Prostate gland (tissue), 2 donors: Measurements from ENCODE around the gene TAF3. TPM values are rescaled to one million over a fixed set of nuclear protein-coding genes. Genes with fewer than 3 reads are reported as not detected.
A peak's percentile ranks its signal among the peaks of the same experiment; 100 is the strongest.

Experiments used
- DNase-seq: peaks from one replicate; pipeline ENCODE4 v3.0.0-alpha.2; 2019; ENCODE audit warnings: low spot score
- H3K27ac ChIP-seq, 2 donors: fragments of 200-600 bp; sonication (generic); 2 replicates each; pipeline ENCODE4 v1.5.1; 2017 to 2019
- H3K27me3 ChIP-seq: fragments of 200-600 bp; sonication (generic); replicated peaks from 2 replicates; pipeline ENCODE4 v1.5.1; 2019; ENCODE audit not compliant: insufficient read depth
- H3K36me3 ChIP-seq, 2 donors: fragments of 200-600 bp; sonication (generic); 1 replicate in 1 of 2; 2 replicates in 1 of 2; pipeline versions ENCODE4 v1.5.1 to v1.8.1; 2017 to 2019
- H3K4me1 ChIP-seq: fragments of 200-600 bp; sonication (generic); replicated peaks from 2 replicates; pipeline ENCODE4 v1.5.1; 2019
- H3K4me3 ChIP-seq, 2 donors: fragments of 200-600 bp; sonication (generic); 2 replicates each; pipeline ENCODE4 v1.5.1; 2017 to 2019
- H3K9me3 ChIP-seq: fragments of 200-600 bp; sonication (generic); 2 replicates; pipeline ENCODE4 v1.5.1; 2017
- POLR2A ChIP-seq: fragments of 450-650 bp; IDR thresholded peaks from one replicate; pipeline ENCODE4 v1.6.1; 2016; ENCODE audit warnings: antibody characterized with exemption, mild to moderate bottlenecking
- POLR2AphosphoS5 ChIP-seq: sonication (generic); formaldehyde crosslinking; IDR thresholded peaks from one replicate; pipeline ENCODE4 v1.6.1; 2017; ENCODE audit warnings: antibody characterized with exemption
- WGBS: methylation state at CpG from one replicate; pipeline ENCODE4 v1.1.5; 2018; 5-methylcytosine and 5-hydroxymethylcytosine counted together
- intact Hi-C: fragments of 100-400 bp; cut with DNase I; formaldehyde crosslinking; loops from one replicate; pipeline ENCODE4 v1.14.2; 2022
- total RNA-seq, 2 donors: library from RNA; depleted of rRNA; stranded (reverse); fragments of >200 nt; gene quantifications; one replicate each; pipeline ENCODE4 v1.1.0, GENCODE V29; 2016
- TF ChIP-seq, protein P1 (sequence below), 4 experiments: fragments of 200-600 bp in 2 of 4; fragments of 450-650 bp in 2 of 4; sonication (generic) in 2 of 4; IDR thresholded peaks; 1 replicate in 3 of 4; 2 replicates in 1 of 4; pipeline ENCODE4 v1.5.1; 2016 to 2019; ENCODE audit warnings: antibody characterized with exemption in 4 of 4, mild to moderate bottlenecking in 2 of 4, moderate library complexity in 2 of 4

Gene TAF3
- total RNA-seq, 2 donors from 2014 or later = 4.4 to 20.2 TPM

DNA sequence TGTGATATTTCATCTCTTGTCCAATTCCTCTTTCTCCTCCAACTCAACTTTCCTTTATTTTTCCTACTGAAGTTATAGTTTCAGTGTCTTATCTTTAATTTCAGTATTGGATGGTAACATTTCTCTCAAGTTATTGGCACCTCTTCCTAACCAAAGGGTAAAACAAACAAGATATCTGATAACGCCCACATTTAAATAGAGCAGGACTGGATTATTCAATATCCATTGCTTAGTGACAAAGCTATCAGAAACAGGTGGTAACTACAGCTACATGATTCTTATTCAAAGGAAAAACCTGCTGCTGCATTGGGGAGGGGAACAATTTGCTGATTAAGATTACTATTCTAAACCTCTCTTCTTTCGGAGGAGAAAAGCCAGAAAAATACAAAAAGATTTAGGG, 87.8 kb downstream of the TAF3 start:
- 91% methylated on average over 2 of the region's 2 CpGs for WGBS
- DNase-seq = no peak
- intact Hi-C loops = no loop called here
- Histone ChIP-seq H3K36me3 (no peaks in the 10 kb centered on the region), H3K9me3 (no peaks in the 10 kb centered on the region), H3K4me1 (no peaks in the 10 kb centered on the region), H3K27me3 (no peaks in the 10 kb centered on the region), H3K27ac (no peak overlapping the region), H3K4me3 (no peak overlapping the region)
- TF ChIP-seq, protein P1, sequence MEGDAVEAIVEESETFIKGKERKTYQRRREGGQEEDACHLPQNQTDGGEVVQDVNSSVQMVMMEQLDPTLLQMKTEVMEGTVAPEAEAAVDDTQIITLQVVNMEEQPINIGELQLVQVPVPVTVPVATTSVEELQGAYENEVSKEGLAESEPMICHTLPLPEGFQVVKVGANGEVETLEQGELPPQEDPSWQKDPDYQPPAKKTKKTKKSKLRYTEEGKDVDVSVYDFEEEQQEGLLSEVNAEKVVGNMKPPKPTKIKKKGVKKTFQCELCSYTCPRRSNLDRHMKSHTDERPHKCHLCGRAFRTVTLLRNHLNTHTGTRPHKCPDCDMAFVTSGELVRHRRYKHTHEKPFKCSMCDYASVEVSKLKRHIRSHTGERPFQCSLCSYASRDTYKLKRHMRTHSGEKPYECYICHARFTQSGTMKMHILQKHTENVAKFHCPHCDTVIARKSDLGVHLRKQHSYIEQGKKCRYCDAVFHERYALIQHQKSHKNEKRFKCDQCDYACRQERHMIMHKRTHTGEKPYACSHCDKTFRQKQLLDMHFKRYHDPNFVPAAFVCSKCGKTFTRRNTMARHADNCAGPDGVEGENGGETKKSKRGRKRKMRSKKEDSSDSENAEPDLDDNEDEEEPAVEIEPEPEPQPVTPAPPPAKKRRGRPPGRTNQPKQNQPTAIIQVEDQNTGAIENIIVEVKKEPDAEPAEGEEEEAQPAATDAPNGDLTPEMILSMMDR (IDR thresholded peaks at IDR 0.05) = no peak
- no peak for TF ChIP-seq POLR2A
- TF ChIP-seq POLR2AphosphoS5 = no peak

GRCh38 chr10:7908541-7909210, 90.4 kb downstream of the TAF3 start:
- WGBS = 62% methylated on average over 8 of the region's 8 CpGs
- TF ChIP-seq POLR2AphosphoS5 (no peak), POLR2A (no peak)
- TF ChIP-seq, protein P1 (IDR thresholded peaks at IDR 0.05) = no peak
- no peak for DNase-seq
- Histone ChIP-seq H3K27me3 (no peaks in the 10 kb centered on the region), H3K4me1 (no peaks in the 10 kb centered on the region), H3K27ac (no peak overlapping the region), H3K9me3 (no peaks in the 10 kb centered on the region), H3K36me3 (no peaks in the 10 kb centered on the region), H3K4me3 (no peak overlapping the region)
- intact Hi-C loops = no loop called here

- H3K27ac ChIP-seq = no peak overlapping the region
- TF ChIP-seq, protein P1 (IDR thresholded peaks at IDR 0.05) = no peak
- TF ChIP-seq POLR2A (no peak), POLR2AphosphoS5 (no peak)
- no peaks in the 10 kb centered on the region for H3K36me3 ChIP-seq
- no peaks in the 10 kb centered on the region for H3K4me1 ChIP-seq
- intact Hi-C loops = no loop called here
- DNase-seq = no peak
- H3K9me3 ChIP-seq = no peaks in the 10 kb centered on the region
- H3K4me3 ChIP-seq = no peak overlapping the region
- H3K27me3 ChIP-seq = no peaks in the 10 kb centered on the region
- WGBS = 56% methylated on average over 3 of the region's 3 CpGs
Measured at GRCh38 chr10:7913126-7913872, 95.0 kb downstream of the TAF3 start.

DNA sequence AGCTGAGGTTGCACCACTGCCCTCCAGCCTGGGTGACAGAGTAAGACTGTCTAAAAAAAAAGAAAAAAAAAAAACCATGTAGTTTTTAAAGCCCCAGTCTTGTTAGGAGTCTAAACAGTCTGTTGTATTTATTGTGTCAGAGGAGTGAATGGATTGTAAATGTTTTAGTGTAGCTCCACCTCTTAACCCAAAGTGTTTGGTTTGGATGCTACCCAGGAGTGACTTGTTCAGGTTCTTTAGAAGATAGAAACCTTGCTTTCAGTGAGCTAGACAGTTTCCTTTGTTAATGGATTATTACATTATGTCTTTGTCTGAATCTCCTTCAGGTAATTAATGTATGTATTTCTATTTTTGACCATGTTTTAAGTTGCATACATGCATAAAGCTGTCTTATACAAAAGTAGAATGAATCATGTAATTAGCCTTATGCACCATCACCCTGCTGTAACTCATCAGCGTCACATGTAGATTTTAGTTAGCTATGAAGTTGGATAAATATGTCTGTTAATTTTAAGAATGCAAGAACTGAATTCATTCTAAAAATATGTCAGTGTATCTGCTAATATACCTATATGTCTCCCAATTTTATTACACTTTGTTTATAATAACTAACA, 97.7 kb downstream of the TAF3 start:
- intact Hi-C loops = no loop called here
- 94% methylated on average over 1 of the region's 1 CpG for WGBS
- DNase-seq = peak; percentile 20
- Histone ChIP-seq H3K27me3 (no peaks in the 10 kb centered on the region), H3K36me3 (no peaks in the 10 kb centered on the region), H3K4me1 (no peaks in the 10 kb centered on the region), H3K27ac (no peak overlapping the region), H3K9me3 (no peaks in the 10 kb centered on the region), H3K4me3 (no peak overlapping the region)
- no peak for TF ChIP-seq POLR2A
- TF ChIP-seq, protein P1 (IDR thresholded peaks at IDR 0.05) = no peak
